ENCODE results near the gene ST3GAL3.

DNA sequence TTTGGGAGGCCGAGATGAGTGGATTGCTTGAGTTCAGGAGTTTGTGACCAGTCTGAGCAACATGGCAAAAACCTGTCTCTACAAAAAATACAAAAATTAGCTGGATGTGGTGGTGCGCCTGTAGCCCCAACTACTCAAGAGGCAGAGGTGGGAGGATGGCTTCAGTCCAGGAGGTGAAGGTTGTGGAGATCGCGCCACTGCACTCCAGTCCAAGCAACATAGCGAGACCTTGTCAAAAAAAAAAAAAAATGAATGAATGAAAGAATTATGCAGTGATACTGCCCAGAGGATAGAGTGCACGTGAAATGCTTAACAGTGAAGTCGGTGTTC, 262.0 kb downstream of the ST3GAL3 start:
- TF ChIP-seq, protein P1, sequence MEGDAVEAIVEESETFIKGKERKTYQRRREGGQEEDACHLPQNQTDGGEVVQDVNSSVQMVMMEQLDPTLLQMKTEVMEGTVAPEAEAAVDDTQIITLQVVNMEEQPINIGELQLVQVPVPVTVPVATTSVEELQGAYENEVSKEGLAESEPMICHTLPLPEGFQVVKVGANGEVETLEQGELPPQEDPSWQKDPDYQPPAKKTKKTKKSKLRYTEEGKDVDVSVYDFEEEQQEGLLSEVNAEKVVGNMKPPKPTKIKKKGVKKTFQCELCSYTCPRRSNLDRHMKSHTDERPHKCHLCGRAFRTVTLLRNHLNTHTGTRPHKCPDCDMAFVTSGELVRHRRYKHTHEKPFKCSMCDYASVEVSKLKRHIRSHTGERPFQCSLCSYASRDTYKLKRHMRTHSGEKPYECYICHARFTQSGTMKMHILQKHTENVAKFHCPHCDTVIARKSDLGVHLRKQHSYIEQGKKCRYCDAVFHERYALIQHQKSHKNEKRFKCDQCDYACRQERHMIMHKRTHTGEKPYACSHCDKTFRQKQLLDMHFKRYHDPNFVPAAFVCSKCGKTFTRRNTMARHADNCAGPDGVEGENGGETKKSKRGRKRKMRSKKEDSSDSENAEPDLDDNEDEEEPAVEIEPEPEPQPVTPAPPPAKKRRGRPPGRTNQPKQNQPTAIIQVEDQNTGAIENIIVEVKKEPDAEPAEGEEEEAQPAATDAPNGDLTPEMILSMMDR (conservative IDR thresholded peaks at IDR 0.05; ENCODE audit: low read depth in 2 of 2), result no peak
- TF ChIP-seq EZH2 (IDR thresholded peaks at IDR 0.05; ENCODE audit: low read depth, unreplicated experiment) (no peak), POLR2AphosphoS5 (IDR thresholded peaks at IDR 0.05; ENCODE audit: low read depth) (no peak), EZH2phosphoT487 (IDR thresholded peaks at IDR 0.05; ENCODE audit: unreplicated experiment) (no peak), JUNB (IDR thresholded peaks at IDR 0.05; ENCODE audit: unreplicated experiment) (no peak), STAT1 (IDR thresholded peaks at IDR 0.05; ENCODE audit: unreplicated experiment) (no peak), CREB1 (CRISPR knock-in tag; IDR thresholded peaks at IDR 0.05; ENCODE audit: low read depth) (no peak)
- TF ChIP-seq, protein P2, sequence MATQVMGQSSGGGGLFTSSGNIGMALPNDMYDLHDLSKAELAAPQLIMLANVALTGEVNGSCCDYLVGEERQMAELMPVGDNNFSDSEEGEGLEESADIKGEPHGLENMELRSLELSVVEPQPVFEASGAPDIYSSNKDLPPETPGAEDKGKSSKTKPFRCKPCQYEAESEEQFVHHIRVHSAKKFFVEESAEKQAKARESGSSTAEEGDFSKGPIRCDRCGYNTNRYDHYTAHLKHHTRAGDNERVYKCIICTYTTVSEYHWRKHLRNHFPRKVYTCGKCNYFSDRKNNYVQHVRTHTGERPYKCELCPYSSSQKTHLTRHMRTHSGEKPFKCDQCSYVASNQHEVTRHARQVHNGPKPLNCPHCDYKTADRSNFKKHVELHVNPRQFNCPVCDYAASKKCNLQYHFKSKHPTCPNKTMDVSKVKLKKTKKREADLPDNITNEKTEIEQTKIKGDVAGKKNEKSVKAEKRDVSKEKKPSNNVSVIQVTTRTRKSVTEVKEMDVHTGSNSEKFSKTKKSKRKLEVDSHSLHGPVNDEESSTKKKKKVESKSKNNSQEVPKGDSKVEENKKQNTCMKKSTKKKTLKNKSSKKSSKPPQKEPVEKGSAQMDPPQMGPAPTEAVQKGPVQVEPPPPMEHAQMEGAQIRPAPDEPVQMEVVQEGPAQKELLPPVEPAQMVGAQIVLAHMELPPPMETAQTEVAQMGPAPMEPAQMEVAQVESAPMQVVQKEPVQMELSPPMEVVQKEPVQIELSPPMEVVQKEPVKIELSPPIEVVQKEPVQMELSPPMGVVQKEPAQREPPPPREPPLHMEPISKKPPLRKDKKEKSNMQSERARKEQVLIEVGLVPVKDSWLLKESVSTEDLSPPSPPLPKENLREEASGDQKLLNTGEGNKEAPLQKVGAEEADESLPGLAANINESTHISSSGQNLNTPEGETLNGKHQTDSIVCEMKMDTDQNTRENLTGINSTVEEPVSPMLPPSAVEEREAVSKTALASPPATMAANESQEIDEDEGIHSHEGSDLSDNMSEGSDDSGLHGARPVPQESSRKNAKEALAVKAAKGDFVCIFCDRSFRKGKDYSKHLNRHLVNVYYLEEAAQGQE (IDR thresholded peaks at IDR 0.05; ENCODE audit: unreplicated experiment), result no peak
- TF ChIP-seq, protein P3, sequence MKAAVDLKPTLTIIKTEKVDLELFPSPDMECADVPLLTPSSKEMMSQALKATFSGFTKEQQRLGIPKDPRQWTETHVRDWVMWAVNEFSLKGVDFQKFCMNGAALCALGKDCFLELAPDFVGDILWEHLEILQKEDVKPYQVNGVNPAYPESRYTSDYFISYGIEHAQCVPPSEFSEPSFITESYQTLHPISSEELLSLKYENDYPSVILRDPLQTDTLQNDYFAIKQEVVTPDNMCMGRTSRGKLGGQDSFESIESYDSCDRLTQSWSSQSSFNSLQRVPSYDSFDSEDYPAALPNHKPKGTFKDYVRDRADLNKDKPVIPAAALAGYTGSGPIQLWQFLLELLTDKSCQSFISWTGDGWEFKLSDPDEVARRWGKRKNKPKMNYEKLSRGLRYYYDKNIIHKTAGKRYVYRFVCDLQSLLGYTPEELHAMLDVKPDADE (IDR thresholded peaks at IDR 0.05), result no peak

Data from GM23338 (cell line).